Liver (tissue), 9 donors: ENCODE measurements around the gene PELI2. TPM values are rescaled to one million over a fixed set of nuclear protein-coding genes. Genes with fewer than 3 reads are reported as not detected.
A peak's percentile ranks its signal among the peaks of the same experiment; 100 is the strongest.

Source experiments
- DNase-seq: peaks from one replicate; pipeline ENCODE4 v3.0.0-alpha.2; 2017; ENCODE audit warnings: low spot score
- H3K27ac ChIP-seq, 2 donors: one replicate each; pipeline ENCODE4 v1.7.0; 2013; ENCODE audit warnings: inconsistent platforms in 2 of 2, low read length in 2 of 2, control low read depth in 1 of 2, low read depth in 1 of 2, mild to moderate bottlenecking in 1 of 2
- H3K27me3 ChIP-seq, 4 donors: one replicate each; pipeline versions ENCODE4 v1.6.1 to v1.7.0; 2013; ENCODE audit warnings: low read length in 3 of 4, inconsistent platforms in 1 of 4, mild to moderate bottlenecking in 1 of 4, moderate library complexity in 1 of 4; ENCODE audit not compliant: control insufficient read depth in 4 of 4, insufficient read depth in 4 of 4
- H3K36me3 ChIP-seq, 4 donors: one replicate each; pipeline versions ENCODE4 v1.6.1 to v1.7.0; 2013; ENCODE audit warnings: low read length in 3 of 4, mild to moderate bottlenecking in 3 of 4, low read depth in 1 of 4, moderate library complexity in 1 of 4; ENCODE audit not compliant: control insufficient read depth in 4 of 4, insufficient read depth in 3 of 4
- H3K4me1 ChIP-seq, 4 donors: one replicate each; pipeline versions ENCODE4 v1.6.1 to v1.7.0; 2013; ENCODE audit warnings: low read length in 3 of 4, mild to moderate bottlenecking in 3 of 4, moderate library complexity in 1 of 4; ENCODE audit not compliant: control insufficient read depth in 4 of 4, insufficient read depth in 4 of 4
- H3K4me3 ChIP-seq, 3 donors: one replicate each; pipeline versions ENCODE4 v1.6.1 to v1.7.0; 2013; ENCODE audit warnings: low read length in 3 of 3, control low read depth in 1 of 3, low read depth in 1 of 3, mild to moderate bottlenecking in 1 of 3
- H3K9ac ChIP-seq, 2 donors: one replicate each; pipeline ENCODE4 v1.7.0; 2013; ENCODE audit warnings: low read length in 2 of 2, mild to moderate bottlenecking in 2 of 2, moderate library complexity in 2 of 2, control low read depth in 1 of 2, low read depth in 1 of 2
- H3K9me3 ChIP-seq, 4 donors: one replicate each; pipeline versions ENCODE4 v1.6.1 to v1.7.0; 2013; ENCODE audit warnings: low read length in 3 of 4; ENCODE audit not compliant: control insufficient read depth in 4 of 4
- CTCF ChIP-seq: fragments of 150-350 bp; IDR thresholded peaks from 2 replicates; pipeline ENCODE4 v1.5.1; 2017; ENCODE audit warnings: improper control_type of control experiment, low read depth, low read length; ENCODE audit not compliant: missing input control
- EGR1 ChIP-seq, 2 donors: IDR thresholded peaks; 2 replicates each; pipeline ENCODE4 v1.6.1; 2016 to 2018; ENCODE audit warnings: antibody characterized with exemption in 2 of 2, low read depth in 2 of 2
- FOXA1 ChIP-seq: IDR thresholded peaks from 2 replicates; pipeline ENCODE4 v1.6.1; 2016; ENCODE audit warnings: antibody characterized with exemption
- FOXA2 ChIP-seq: IDR thresholded peaks from 2 replicates; pipeline ENCODE4 v1.6.1; 2016; ENCODE audit warnings: antibody characterized with exemption
- GABPA ChIP-seq, 2 donors: IDR thresholded peaks in 1 of 2; conservative IDR thresholded peaks in 1 of 2; 2 replicates each; pipeline ENCODE4 v1.6.1; 2016; ENCODE audit warnings: antibody characterized with exemption in 2 of 2, mild to moderate bottlenecking in 1 of 2, moderate library complexity in 1 of 2
- HNF4A ChIP-seq, 2 donors: conservative IDR thresholded peaks; 2 replicates each; pipeline ENCODE4 v1.6.1; 2016; ENCODE audit warnings: antibody characterized with exemption in 2 of 2, mild to moderate bottlenecking in 2 of 2
- HNF4G ChIP-seq: IDR thresholded peaks from 2 replicates; pipeline ENCODE4 v1.6.1; 2016; ENCODE audit warnings: antibody characterized with exemption
- NR2F2 ChIP-seq: IDR thresholded peaks from 2 replicates; pipeline ENCODE4 v1.6.1; 2016; ENCODE audit warnings: antibody characterized with exemption
- RAD21 ChIP-seq, 2 donors: IDR thresholded peaks; 2 replicates each; pipeline ENCODE4 v1.6.1; 2016; ENCODE audit warnings: antibody characterized with exemption in 2 of 2, mild to moderate bottlenecking in 2 of 2
- RXRA ChIP-seq, 2 donors: IDR thresholded peaks; 2 replicates each; pipeline ENCODE4 v1.6.1; 2017 to 2018; ENCODE audit warnings: antibody characterized with exemption in 2 of 2, mild to moderate bottlenecking in 1 of 2
- SP1 ChIP-seq: IDR thresholded peaks from 2 replicates; pipeline ENCODE4 v1.6.1; 2018; ENCODE audit warnings: antibody characterized with exemption, mild to moderate bottlenecking
- TAF1 ChIP-seq: conservative IDR thresholded peaks from 2 replicates; pipeline ENCODE4 v1.6.1; 2016; ENCODE audit warnings: antibody characterized with exemption, mild to moderate bottlenecking
- YY1 ChIP-seq: IDR thresholded peaks from 2 replicates; pipeline ENCODE4 v1.6.1; 2016; ENCODE audit warnings: antibody characterized with exemption, mild to moderate bottlenecking
- ZBTB33 ChIP-seq: IDR thresholded peaks from 2 replicates; pipeline ENCODE4 v1.6.1; 2016; ENCODE audit warnings: antibody characterized with exemption
- WGBS: extraction: QIAGEN DNeasy Blood & Tissue Kit; methylation state at CpG from one replicate; pipeline ENCODE4 v1.1.7; 2013; 5-methylcytosine and 5-hydroxymethylcytosine counted together
- polyA plus RNA-seq, 2 donors: library from polyadenylated mRNA; stranded (reverse) in 1 of 2; unstranded in 1 of 2; fragments of 200-250 nt in 1 of 2; fragments of >200 nt in 1 of 2; fragmentation: Nextera tagmentation in 1 of 2; extraction: Ambion mirVana in 1 of 2; gene quantifications; one replicate each; pipeline versions ENCODE4 v1.2.1 to v1.2.3, GENCODE V29; 2013 to 2015
- total RNA-seq, 2 donors: library from RNA; depleted of rRNA; stranded (reverse); fragments of >200 nt; gene quantifications; one replicate each; pipeline ENCODE4 v1.2.3, GENCODE V29; 2014
- TF ChIP-seq, protein P1 (sequence below): IDR thresholded peaks from 2 replicates; pipeline ENCODE4 v1.6.1; 2016; ENCODE audit warnings: antibody characterized with exemption
- TF ChIP-seq, protein P2 (sequence below): IDR thresholded peaks from 2 replicates; pipeline ENCODE4 v1.6.1; 2016; ENCODE audit warnings: antibody characterized with exemption, mild to moderate bottlenecking
- TF ChIP-seq, protein P3 (sequence below): IDR thresholded peaks from 2 replicates; pipeline ENCODE4 v1.6.1; 2016; ENCODE audit warnings: antibody characterized with exemption
- donor health status: healthy.
- donor health status: healthy.
- donor health status: healthy.
- donor health status: healthy.
- donor health status: healthy.

PELI2 gene
- total and polyA plus RNA-seq, 4 donors: 0.68 to 2.9 (median 1.2) TPM

- no peaks in the 10 kb centered on the region for H3K36me3 ChIP-seq
- no peaks in the 10 kb centered on the region for H3K27me3 ChIP-seq
- no peak overlapping the region for H3K9ac ChIP-seq
- no peak overlapping the region for H3K4me3 ChIP-seq
- TF ChIP-seq EGR1 (IDR thresholded peaks at IDR 0.05; ENCODE audit: low read depth in 2 of 2) (no peak), FOXA1 (no peak), TAF1 (no peak), FOXA2 (no peak), ZBTB33 (no peak), GABPA (IDR thresholded peaks at IDR 0.05 in 1 of 2, conservative IDR thresholded peaks at IDR 0.05 in 1 of 2) (no peak), RXRA (IDR thresholded peaks at IDR 0.05) (no peak), RAD21 (IDR thresholded peaks at IDR 0.05) (peak; percentile 46 to 48), HNF4A (conservative IDR thresholded peaks at IDR 0.05) (no peak), YY1 (no peak), NR2F2 (no peak), HNF4G (no peak), CTCF (peak; percentile 25), SP1 (no peak)
- TF ChIP-seq, protein P1, sequence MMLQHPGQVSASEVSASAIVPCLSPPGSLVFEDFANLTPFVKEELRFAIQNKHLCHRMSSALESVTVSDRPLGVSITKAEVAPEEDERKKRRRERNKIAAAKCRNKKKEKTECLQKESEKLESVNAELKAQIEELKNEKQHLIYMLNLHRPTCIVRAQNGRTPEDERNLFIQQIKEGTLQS: no peak
- TF ChIP-seq, protein P2, sequence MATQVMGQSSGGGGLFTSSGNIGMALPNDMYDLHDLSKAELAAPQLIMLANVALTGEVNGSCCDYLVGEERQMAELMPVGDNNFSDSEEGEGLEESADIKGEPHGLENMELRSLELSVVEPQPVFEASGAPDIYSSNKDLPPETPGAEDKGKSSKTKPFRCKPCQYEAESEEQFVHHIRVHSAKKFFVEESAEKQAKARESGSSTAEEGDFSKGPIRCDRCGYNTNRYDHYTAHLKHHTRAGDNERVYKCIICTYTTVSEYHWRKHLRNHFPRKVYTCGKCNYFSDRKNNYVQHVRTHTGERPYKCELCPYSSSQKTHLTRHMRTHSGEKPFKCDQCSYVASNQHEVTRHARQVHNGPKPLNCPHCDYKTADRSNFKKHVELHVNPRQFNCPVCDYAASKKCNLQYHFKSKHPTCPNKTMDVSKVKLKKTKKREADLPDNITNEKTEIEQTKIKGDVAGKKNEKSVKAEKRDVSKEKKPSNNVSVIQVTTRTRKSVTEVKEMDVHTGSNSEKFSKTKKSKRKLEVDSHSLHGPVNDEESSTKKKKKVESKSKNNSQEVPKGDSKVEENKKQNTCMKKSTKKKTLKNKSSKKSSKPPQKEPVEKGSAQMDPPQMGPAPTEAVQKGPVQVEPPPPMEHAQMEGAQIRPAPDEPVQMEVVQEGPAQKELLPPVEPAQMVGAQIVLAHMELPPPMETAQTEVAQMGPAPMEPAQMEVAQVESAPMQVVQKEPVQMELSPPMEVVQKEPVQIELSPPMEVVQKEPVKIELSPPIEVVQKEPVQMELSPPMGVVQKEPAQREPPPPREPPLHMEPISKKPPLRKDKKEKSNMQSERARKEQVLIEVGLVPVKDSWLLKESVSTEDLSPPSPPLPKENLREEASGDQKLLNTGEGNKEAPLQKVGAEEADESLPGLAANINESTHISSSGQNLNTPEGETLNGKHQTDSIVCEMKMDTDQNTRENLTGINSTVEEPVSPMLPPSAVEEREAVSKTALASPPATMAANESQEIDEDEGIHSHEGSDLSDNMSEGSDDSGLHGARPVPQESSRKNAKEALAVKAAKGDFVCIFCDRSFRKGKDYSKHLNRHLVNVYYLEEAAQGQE: no peak
- TF ChIP-seq, protein P3, sequence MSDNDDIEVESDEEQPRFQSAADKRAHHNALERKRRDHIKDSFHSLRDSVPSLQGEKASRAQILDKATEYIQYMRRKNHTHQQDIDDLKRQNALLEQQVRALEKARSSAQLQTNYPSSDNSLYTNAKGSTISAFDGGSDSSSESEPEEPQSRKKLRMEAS: no peak
- no peaks in the 10 kb centered on the region for H3K4me1 ChIP-seq
- 69% methylated on average over 5 of the region's 5 CpGs for WGBS
- no peak overlapping the region for H3K27ac ChIP-seq
- H3K9me3 ChIP-seq: no peaks in the 10 kb centered on the region
- DNase-seq: no peak
These were observed 129.4 kb downstream of the PELI2 start for GRCh38 chr14:56247495-56248200.
